Stimulated activated naive CD8-positive, alpha-beta T cell treated with anti-CD3 and anti-CD28 coated beads, Interleukin-15, Interleukin-2, amounts not matched to agents 100 ng/mL and 50 ng/mL, for 24 hours (primary cell): ENCODE results near the gene VWA3B.
"Not testable (repeated sequence)": the region's sequence is repeated elsewhere in the genome, so short reads cannot be mapped to it uniquely, and the experiment has no call there.

Source experiments
- H3K27ac Mint-ChIP-seq: one replicate; pipeline ENCODE4 v1.8.0; 2021; ENCODE audit warnings: mild to moderate bottlenecking, mixed read lengths
- H3K27me3 Mint-ChIP-seq: one replicate; pipeline ENCODE4 v1.8.0; 2021; ENCODE audit warnings: mixed read lengths
- H3K36me3 Mint-ChIP-seq: one replicate; pipeline ENCODE4 v1.8.0; 2021; ENCODE audit warnings: low read depth, mixed read lengths
- H3K4me1 Mint-ChIP-seq: one replicate; pipeline ENCODE4 v1.8.0; 2021; ENCODE audit warnings: low read depth, mixed read lengths
- H3K4me3 Mint-ChIP-seq: one replicate; pipeline ENCODE4 v1.8.0; 2021; ENCODE audit warnings: mild to moderate bottlenecking, mixed read lengths
- H3K9me3 Mint-ChIP-seq: one replicate; pipeline ENCODE4 v1.8.0; 2021; ENCODE audit warnings: mixed read lengths

VWA3B gene

GRCh38 chr2:98140210-98140609 lies 53.2 kb downstream of the VWA3B start:
- H3K27ac Mint-ChIP-seq: no peak overlapping the region
- no peaks in the 10 kb centered on the region for H3K9me3 Mint-ChIP-seq
- no peaks in the 10 kb centered on the region for H3K36me3 Mint-ChIP-seq
- H3K27me3 Mint-ChIP-seq: peaks cover 13% of the 10 kb centered on the region
- H3K4me1 Mint-ChIP-seq: peaks cover 18% of the 10 kb centered on the region
- no peak overlapping the region for H3K4me3 Mint-ChIP-seq

- Mint-ChIP-seq H3K4me3 (no peak overlapping the region), H3K27me3 (peaks cover 5% of the 10 kb centered on the region), H3K4me1 (peaks cover under 1% of the 10 kb centered on the region), H3K9me3 (no peaks in the 10 kb centered on the region), H3K36me3 (no peaks in the 10 kb centered on the region), H3K27ac (no peak overlapping the region)
Measured at GRCh38 chr2:98142106-98142791, 55.3 kb downstream of the VWA3B start.

- peaks cover 5% of the 10 kb centered on the region for H3K4me1 Mint-ChIP-seq
- H3K27me3 Mint-ChIP-seq: peaks cover 5% of the 10 kb centered on the region
- H3K36me3 Mint-ChIP-seq: no peaks in the 10 kb centered on the region
- no peak overlapping the region for H3K27ac Mint-ChIP-seq
- H3K9me3 Mint-ChIP-seq: no peaks in the 10 kb centered on the region
- H3K4me3 Mint-ChIP-seq: no peak overlapping the region
Measured at GRCh38 chr2:98145070-98145469, 58.1 kb downstream of the VWA3B start.

- not testable (repeated sequence) for H3K4me3 Mint-ChIP-seq, H3K36me3 Mint-ChIP-seq, H3K27me3 Mint-ChIP-seq, H3K9me3 Mint-ChIP-seq, H3K27ac Mint-ChIP-seq, H3K4me1 Mint-ChIP-seq
Measured at GRCh38 chr2:98147900-98148299, 60.9 kb downstream of the VWA3B start.

- Mint-ChIP-seq H3K4me3 (no peak overlapping the region), H3K9me3 (no peaks in the 10 kb centered on the region), H3K4me1 (peaks cover 8% of the 10 kb centered on the region), H3K27ac (no peak overlapping the region), H3K27me3 (no peaks in the 10 kb centered on the region), H3K36me3 (no peaks in the 10 kb centered on the region)
Measured at GRCh38 chr2:98148595-98149332, 61.8 kb downstream of the VWA3B start.

- Mint-ChIP-seq H3K4me1 (peaks cover 8% of the 10 kb centered on the region), H3K4me3 (no peak overlapping the region), H3K9me3 (no peaks in the 10 kb centered on the region), H3K36me3 (no peaks in the 10 kb centered on the region), H3K27me3 (no peaks in the 10 kb centered on the region), H3K27ac (no peak overlapping the region)
Measured at GRCh38 chr2:98149333-98149697, 62.3 kb downstream of the VWA3B start.

GRCh38 chr2:98153481-98153880 lies 66.5 kb downstream of the VWA3B start:
- Mint-ChIP-seq H3K9me3 (no peaks in the 10 kb centered on the region), H3K4me1 (peaks cover 8% of the 10 kb centered on the region), H3K27me3 (peaks cover 7% of the 10 kb centered on the region), H3K36me3 (no peaks in the 10 kb centered on the region), H3K27ac (no peak overlapping the region), H3K4me3 (no peak overlapping the region)

GRCh38 chr2:98155291-98155690 lies 68.3 kb downstream of the VWA3B start:
- no peak overlapping the region for H3K27ac Mint-ChIP-seq
- H3K36me3 Mint-ChIP-seq: no peaks in the 10 kb centered on the region
- H3K4me3 Mint-ChIP-seq: no peak overlapping the region
- H3K9me3 Mint-ChIP-seq: no peaks in the 10 kb centered on the region
- H3K4me1 Mint-ChIP-seq: peaks cover under 1% of the 10 kb centered on the region
- peaks cover 12% of the 10 kb centered on the region for H3K27me3 Mint-ChIP-seq

GRCh38 chr2:98155716-98156115 lies 68.7 kb downstream of the VWA3B start:
- Mint-ChIP-seq H3K4me3 (no peak overlapping the region), H3K9me3 (no peaks in the 10 kb centered on the region), H3K4me1 (no peaks in the 10 kb centered on the region), H3K27ac (no peak overlapping the region), H3K36me3 (no peaks in the 10 kb centered on the region), H3K27me3 (peaks cover 12% of the 10 kb centered on the region)

- no peaks in the 10 kb centered on the region for H3K36me3 Mint-ChIP-seq
- no peaks in the 10 kb centered on the region for H3K9me3 Mint-ChIP-seq
- H3K4me3 Mint-ChIP-seq: no peak overlapping the region
- H3K27ac Mint-ChIP-seq: no peak overlapping the region
- H3K4me1 Mint-ChIP-seq: no peaks in the 10 kb centered on the region
- peaks cover 12% of the 10 kb centered on the region for H3K27me3 Mint-ChIP-seq
Measured at GRCh38 chr2:98156304-98156703, 69.3 kb downstream of the VWA3B start.

- Mint-ChIP-seq H3K4me1 (no peaks in the 10 kb centered on the region), H3K27me3 (peaks cover 16% of the 10 kb centered on the region), H3K4me3 (no peak overlapping the region), H3K9me3 (no peaks in the 10 kb centered on the region), H3K36me3 (no peaks in the 10 kb centered on the region), H3K27ac (no peak overlapping the region)
Measured at GRCh38 chr2:98157557-98157956, 70.6 kb downstream of the VWA3B start.

- Mint-ChIP-seq H3K4me3 (no peak overlapping the region), H3K36me3 (no peaks in the 10 kb centered on the region), H3K27ac (no peak overlapping the region), H3K4me1 (no peaks in the 10 kb centered on the region), H3K9me3 (no peaks in the 10 kb centered on the region), H3K27me3 (peaks cover 19% of the 10 kb centered on the region)
Measured at GRCh38 chr2:98158305-98158704, 71.3 kb downstream of the VWA3B start.

GRCh38 chr2:98160554-98160953 lies 73.6 kb downstream of the VWA3B start:
- no peak overlapping the region for H3K27ac Mint-ChIP-seq
- no peaks in the 10 kb centered on the region for H3K4me1 Mint-ChIP-seq
- no peaks in the 10 kb centered on the region for H3K36me3 Mint-ChIP-seq
- peaks cover 19% of the 10 kb centered on the region for H3K27me3 Mint-ChIP-seq
- H3K9me3 Mint-ChIP-seq: no peaks in the 10 kb centered on the region
- no peak overlapping the region for H3K4me3 Mint-ChIP-seq

- Mint-ChIP-seq H3K4me3 (no peak overlapping the region), H3K27me3 (peaks cover 19% of the 10 kb centered on the region), H3K27ac (no peak overlapping the region), H3K36me3 (no peaks in the 10 kb centered on the region), H3K4me1 (no peaks in the 10 kb centered on the region), H3K9me3 (no peaks in the 10 kb centered on the region)
Measured at GRCh38 chr2:98161186-98161585, 74.2 kb downstream of the VWA3B start.

GRCh38 chr2:98164256-98164655 lies 77.3 kb downstream of the VWA3B start:
- H3K27me3 Mint-ChIP-seq: peaks cover 21% of the 10 kb centered on the region
- no peaks in the 10 kb centered on the region for H3K36me3 Mint-ChIP-seq
- H3K27ac Mint-ChIP-seq: no peak overlapping the region
- H3K4me1 Mint-ChIP-seq: no peaks in the 10 kb centered on the region
- no peak overlapping the region for H3K4me3 Mint-ChIP-seq
- no peaks in the 10 kb centered on the region for H3K9me3 Mint-ChIP-seq
